NCI-H526 treated with DMSO at 0.1 percent for 48 hours (cell line): ENCODE data around the gene PRLR.
"Not testable (repeated sequence)": the region's sequence is repeated elsewhere in the genome, so short reads cannot be mapped to it uniquely, and the experiment has no call there.

Experiments
- DNase-seq: peaks from one replicate; lab custom pipeline; 2025; lab: John Stamatoyannopoulos, UW

The PRLR gene

DNA sequence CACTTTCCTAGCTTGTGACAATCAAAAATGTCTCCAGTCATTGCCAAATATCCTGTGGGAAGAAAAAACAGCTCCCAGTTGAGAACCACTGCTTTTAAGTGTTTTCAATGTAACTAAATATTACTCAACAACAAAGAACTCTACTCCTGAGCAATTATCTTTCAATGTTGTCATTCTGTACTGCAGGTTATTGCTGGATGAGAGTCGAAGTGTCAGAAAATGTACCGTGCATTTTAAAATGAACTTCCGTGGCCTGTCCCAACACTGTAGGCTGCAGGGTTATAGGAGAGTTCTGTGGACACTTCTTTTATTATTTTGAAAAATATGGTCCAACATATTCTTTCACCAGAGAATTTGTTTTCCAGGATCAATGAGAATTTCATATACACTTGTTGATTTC is 147.8 kb downstream of the PRLR start:
- no peak for DNase-seq

DNA sequence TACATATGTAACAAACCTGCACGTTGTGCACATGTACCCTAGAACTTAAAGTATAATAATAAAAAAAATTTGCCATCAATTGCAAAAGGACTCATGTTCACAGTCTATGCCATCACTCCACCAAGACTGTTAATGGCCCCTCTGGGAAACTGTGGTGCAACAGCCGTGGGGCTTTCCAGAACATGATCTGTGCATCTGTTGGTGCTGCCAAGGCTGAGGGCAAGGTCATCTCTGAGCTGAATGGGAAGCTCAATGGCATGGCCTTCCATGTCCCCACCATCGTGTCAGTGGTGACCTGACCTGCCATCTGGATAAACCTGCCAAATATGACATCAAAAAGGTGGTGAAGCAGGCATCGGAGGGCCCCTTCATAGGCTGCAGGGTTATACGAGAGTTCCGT is 149.2 kb downstream of the PRLR start:
- no peak for DNase-seq

DNA sequence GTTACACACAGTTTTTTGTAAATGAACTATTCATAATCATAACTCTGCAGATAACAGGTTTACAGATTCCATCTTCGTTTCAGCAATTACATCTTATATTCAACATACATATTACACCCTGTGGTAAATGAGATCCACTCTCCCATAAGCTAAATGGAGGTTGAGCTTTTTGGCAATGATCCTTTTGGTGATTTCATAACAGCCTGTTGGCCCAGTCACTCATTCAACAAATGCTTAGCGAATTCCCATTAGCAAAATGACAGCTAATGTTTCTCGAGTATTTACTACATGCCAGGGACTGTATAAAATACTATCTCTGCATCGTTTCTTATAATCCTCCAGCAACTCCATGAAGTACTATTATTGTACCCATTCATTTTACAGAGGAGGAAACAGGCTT is 157.1 kb downstream of the PRLR start:
- DNase-seq: no peak

DNA sequence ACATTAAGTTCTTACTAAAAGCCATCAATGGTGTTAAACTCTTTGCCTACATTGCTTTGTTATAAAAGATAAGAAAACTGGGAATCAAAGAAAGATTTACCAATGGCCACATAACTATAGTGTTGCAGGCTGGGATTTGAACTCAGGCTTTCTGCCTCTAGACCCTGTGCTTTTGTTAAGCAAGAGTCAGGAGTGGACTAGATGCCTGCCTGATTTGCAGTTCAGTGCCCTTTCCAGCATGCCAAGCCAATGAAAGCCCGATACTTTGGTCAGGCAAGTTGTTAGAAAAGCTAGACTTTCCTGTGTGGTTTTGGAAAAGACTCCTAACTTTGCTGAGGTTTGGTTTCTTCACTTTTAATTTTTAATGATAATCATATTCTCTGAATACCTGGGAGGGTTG is 161.1 kb downstream of the PRLR start:
- no peak for DNase-seq

DNA sequence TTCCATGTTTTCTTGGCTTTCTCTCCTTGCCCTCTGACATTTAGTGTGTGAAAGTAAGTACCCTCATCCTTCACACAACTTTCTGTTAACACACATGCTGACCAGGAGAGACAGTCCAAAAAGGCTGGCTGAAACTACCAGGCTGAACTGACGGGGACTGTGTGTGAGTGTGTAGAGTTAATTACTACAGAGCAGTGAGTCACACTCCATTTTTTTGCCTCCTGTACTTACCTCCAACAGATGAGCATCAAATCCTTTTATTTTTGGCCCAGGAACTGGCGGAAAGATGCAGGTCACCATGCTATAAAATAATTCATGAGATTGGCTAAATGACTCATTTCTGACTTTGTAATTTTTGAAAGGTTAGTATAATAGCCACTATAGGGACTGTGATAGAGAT is 162.3 kb downstream of the PRLR start:
- no peak for DNase-seq

DNA sequence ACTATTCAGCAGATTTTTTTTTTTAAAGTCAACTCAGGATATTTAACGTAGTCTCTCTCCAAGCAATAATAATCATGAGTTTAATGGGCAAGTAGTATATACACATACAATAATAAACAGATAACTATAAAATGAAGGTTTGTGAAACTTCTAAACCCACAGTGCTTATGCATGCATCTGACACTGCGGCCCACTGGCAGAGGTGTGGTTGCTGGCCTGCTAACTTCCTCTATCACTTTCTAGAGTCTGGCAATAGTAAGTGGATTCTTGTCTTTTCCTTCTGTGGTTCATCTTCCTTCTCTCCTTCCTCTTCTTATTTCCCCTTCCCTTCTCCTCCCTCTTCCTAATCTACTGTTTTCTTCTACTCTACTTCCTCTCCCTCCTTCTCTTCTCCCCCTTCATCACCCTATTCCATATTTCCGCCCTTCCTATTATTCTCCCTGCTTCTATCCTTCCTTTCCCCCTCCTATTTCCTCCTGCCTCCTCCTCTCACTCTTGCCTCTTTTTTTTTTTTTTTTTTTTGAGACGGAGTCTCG is 164.0 kb downstream of the PRLR start:
- DNase-seq: no peak

DNA sequence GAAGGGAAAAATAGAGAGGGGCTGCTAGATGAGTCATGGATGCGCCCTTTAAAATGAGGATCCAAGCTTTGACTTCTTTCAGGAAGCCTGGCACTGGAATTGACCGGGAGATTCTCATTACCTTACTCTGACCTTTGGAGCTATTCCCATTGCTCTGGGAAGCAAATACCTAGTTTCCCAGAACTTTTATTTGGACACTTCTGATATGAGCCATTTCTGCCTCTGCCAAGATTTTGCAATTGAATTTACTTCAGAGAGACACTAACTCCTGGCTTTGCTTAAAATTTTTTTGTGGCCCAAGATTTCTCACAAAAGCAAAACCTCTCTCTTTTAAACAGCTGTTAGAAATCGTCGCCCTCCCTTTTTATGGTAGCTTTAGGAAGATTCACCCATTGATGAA is 166.9 kb downstream of the PRLR start:
- DNase-seq: no peak

DNA sequence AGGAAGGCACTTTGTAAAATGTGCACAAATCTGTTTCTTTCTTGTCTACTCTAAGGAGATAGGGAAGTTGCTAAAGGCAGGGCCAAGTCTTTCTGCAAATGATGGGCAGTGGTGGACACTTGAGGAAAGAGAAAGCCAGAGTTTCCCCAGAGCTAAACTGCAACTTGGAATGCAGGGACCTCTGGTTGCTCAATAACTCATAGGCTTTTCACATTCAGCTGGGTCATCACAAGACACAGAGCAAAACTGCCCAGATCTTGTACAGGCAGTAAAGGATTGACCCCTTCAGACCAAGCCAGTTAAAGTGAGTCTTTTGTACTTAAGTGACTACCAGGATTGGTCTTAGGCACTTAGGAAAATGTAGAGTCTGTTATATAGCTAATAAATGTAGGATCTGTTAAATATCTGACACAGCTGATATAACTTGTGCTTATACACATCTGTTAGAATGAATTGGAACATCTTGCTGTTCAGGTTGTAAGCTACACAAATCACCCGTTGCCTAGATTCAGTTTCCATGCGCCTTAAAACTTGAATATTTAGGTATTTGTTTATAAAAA is 169.0 kb downstream of the PRLR start:
- no peak for DNase-seq

DNA sequence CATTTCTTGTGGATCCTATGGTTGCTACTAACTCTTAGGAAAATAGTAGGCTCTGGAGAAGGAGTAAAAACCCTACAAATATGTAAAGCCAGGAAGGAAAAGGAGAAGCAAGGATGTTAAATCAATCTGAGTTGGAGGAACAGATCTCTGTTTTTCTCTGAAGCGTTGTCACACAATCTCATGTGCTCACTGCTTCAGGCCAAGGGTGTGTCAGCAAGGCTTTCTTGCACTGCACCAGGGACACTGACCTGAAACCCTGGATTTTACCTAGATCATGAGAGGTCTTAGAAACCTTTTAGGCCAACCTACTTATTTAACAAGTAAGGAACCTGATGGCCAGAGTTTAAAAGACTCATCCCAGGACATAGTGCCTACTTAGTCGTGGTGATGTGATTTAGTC is 170.1 kb downstream of the PRLR start:
- no peak for DNase-seq

DNA sequence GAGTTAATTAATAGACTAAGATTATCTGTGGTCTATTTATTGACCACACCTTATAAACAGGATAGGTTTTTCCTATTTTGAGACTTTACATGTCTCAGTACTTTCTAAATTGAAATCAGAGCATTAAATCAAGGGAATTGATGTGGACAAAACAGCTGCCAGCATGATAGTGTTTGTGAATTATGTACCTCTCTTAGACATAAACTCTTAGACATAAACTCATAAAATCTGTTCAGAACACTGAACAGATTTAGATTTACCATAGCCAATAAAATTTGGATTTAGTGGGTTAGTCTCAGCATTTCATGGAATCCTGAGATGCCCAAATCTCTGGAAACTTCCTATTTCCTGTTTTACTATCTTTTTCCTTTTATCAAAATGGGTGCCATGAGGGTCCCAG is 171.0 kb downstream of the PRLR start:
- no peak for DNase-seq

DNA sequence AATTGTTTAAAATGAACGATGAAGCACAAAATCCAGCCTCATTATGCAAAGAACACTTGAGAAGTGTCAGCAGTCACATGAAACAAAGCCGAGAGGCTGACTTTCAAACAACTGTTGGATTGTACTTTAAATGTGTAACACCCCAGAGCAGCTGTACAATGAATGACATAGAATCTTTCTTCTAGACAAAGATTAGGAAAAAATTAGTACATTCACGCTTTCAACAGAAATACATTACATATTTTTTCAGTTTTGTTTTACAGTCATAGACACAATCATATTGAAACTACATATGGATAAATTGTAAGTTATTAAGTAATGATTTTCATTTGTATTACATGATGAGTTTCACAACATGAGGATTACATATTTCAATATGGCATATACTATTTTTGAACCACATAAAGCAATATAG is 171.9 kb downstream of the PRLR start:
- no peak for DNase-seq

DNA sequence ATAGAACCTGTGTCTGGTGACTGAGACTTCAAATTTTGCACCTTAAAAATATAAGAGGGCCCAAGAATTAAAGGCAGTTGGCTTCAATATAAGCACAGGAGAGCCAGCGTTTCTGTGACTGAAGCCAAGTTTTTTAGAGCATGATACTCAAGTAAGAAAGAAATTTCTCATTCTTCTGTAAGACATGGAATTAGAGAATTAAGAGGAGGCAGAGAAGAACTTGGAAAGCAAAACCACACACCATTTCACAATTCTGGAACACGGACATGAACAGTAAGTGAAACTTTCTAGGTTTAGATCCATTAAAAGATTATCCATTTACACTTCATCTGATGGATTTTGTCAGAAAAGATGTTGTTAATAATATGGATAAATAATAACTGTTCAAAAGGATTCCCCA is 173.6 kb downstream of the PRLR start:
- DNase-seq: no peak

DNA sequence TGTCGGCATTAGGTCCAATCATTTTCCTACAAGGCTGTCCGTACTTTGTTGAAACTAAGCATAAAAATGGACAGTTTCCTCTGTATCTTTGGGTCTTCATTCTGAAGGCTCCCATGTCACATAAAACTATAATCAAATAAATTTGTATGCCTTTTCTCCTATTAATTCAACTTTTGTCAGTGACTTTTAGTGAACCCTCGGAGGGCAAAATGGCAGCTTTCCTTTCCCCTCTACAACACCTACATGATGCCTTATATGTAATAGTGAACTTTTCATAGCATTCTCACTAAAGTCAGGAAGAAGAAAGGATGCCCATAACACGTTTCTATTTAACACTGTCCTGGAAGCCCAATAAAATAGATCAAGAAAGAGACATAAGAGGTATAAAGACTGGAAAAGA is 177.4 kb downstream of the PRLR start:
- DNase-seq: no peak

DNA sequence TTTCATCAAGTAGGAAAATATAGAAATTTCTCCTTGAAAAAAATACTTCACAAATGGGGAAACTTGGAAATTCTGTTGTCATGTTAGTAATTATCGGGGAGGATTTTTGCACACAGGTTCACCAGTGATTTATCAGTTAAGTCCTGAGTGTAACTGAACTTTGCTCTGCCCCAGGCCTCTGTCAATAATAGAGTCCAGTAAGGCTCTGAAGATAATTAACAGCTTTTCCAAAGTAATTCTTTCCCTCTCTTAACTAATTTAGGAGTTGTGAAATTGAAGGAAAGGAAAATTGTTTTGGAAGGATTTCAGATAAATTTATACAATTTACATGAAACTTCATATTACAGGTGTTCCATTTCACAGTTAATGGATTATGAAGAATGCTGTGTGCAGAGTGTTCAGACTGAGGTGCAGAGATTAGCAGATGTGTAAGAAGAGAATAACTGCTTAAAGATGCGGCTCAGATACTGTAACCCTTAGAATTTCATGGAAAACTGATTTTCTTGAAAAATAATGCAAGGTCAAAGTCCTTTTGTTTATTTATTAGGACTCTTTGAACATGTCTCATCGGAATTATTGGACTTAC is 179.7 kb downstream of the PRLR start:
- no peak for DNase-seq

DNA sequence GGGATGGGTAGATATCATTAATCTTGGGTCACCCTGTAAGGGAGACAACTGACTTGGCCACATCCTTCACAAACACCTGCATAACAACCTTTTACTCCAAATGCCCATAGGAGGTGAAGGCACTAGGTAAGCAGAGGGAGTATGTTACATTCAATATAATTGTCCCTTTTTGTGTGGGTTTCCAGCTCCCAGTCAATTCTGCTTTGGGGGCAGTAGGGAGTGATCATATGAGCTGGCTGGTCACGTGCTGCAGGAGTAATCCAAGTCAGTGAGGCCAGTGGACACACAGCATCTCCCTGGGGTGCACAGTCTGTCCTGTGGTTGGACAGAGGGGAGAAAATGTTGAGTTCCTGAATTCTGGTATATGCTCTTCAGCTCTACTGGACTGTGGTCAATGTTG is 181.4 kb downstream of the PRLR start:
- DNase-seq: no peak

DNA sequence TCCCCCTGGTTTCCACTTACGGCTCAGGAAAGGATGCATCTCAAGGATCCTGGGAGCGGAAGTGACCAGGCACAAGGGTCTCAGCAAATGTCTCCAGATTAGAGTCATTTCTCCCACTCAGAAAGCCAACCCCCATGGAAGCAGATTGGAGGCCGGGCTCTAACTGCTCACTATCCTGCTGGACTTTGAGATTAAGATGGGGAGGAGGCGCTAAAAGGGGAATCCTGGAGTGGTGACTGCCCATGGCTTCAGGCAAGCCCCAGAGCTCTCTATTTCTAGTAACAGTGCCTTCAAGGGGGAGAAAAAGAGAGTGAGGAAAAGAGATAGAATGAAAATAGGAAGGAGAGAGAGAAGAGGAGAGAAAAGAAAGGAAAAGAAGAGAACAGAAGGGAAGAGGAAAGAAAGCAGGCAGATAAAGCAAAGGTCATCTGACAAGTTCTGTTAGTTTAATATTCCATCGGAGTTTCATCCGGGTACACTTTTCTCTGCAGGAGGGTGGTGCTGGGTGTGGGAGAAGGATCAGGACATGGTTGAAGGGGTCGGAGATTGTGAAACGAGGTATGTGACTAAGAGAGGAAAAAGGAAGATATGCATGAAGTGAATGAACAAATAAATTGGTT is 182.4 kb downstream of the PRLR start, which contains the start of gene AGXT2:
AGXT2 (minus strand) TSS at position 165 of the 620 bp plus-strand sequence; CDS start at position 108, 57 bp downstream.
- DNase-seq: no peak

DNA sequence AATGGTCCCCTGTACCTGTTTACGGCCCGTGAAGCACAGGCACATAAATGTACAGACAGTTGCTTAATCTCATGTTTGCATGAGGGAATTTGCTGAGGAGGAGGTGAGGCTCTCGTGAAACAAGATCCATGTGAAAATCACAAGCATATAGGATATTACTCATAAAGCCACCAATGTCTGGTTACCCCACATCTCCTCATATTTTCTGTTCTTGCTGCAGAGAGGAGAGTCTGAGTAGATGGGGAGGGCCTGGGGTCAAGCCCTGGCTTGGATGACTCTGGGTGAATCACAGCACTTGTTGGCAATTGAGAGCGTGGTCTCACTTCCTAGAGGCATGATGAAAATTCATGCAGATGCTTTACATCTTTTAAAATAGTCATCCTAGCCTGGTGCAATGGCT is 183.5 kb downstream of the PRLR start:
- DNase-seq: no peak

DNA sequence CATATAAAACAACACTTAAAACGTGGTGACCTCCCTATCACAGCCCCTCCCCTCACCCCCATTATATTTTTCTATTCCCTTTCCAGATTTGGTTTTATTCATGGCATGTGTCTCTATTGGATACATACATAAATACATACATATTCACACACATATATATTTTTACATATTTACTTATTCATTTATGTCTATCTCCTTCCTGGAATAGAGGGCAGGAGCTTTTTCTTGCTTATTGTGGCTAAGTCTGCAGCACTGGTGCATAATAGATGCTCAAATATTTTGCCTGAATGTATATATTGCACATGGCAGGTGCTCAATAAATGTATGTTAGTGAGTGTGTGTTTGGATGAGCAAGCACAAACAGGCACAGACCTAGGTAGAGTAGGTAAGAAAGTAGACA is 185.0 kb downstream of the PRLR start:
- DNase-seq: no peak

DNA sequence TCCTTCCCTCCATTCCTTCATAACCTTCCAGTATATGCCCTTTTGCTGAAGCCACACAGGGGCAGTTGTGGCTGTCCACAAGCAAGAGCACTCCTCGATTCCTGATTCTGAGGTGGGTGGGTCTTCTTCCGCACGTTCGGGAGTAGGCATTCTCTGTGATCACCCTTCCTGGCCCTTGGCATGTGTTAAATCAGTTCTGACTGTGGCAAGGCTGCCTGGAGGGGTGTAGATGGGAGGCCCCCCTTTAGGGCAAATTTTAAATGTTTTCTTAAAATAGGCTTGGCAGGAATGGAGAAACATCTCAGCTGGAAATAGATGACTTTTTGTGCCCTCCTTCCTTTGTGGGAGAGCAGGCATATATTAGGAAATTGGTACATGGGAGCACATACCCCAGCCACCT is 185.6 kb downstream of the PRLR start:
- no peak for DNase-seq

DNA sequence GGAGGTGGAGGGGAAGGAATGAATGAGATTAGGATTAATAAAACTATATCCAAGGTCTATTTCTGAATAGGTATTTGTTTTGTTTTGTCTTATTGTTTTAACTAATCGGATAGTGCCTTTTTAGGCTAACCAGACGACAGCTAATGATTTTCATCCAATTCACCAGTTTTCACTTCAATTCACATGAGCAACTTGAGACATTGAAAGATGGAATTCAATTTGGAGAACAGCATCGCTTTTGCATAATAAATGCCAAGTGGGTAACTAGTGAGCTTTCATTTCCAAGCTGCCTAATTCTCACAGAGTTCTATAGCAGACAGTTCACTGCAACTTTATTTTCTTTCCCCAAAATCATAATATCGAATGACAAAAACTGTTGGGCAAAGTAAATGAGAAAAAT is 187.5 kb downstream of the PRLR start:
- no peak for DNase-seq

DNA sequence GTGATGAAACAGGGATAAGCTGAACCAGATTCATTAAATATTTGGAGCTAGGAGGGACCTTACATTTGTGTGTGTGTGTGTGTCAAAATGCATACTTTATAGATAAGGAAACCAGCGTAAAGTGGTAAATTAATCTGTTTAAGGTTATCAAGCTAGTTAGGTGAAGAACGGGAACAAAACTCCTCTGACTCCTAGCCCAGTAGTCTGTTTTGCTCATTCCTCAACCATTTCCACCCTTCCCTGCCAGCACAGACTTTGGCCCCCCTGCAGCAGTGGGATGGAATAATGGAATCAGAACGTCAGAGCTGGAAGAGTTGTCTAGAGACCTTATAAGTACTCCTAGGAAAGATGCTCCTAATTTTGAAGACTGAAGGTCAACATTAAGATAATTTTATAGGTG is 189.0 kb downstream of the PRLR start:
- no peak for DNase-seq

DNA sequence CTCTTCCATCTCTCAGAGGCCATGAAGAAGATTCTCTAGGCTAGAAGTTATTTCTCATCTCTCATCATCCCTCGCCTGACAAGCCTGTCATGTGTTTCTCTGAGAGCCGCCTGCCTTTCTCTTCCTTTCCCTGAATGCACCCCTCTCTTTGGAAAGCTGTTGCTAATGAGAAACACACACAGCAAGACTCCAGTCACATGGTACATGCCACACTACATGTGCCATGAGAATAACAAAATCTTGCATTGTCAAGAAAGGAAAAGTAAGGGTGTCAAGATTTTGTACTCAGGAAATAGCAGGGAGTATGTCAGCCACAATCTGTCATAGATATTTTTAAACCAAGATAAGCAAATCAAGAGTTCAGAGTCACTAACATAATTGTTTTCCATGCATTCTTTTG is 191.4 kb downstream of the PRLR start:
- no peak for DNase-seq

DNA sequence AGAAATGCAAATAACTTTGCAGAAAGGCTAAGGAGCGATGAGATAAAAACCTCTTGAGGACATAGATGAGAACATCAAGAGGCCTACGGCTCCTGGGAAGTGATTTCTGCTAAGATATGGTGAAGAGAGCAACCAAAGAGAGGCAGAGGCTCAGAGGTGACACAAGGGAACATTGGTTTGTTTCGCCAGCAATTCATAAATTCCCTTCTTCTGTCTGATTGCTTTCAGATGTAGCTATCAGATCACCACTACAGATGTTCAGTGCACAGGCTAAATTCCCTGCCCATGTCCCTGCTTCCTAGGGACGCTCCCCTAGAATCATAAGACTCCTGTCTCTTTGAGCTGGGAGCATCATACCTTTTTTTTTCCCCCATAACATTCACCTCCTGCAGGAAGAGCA is 193.8 kb downstream of the PRLR start:
- no peak for DNase-seq

DNA sequence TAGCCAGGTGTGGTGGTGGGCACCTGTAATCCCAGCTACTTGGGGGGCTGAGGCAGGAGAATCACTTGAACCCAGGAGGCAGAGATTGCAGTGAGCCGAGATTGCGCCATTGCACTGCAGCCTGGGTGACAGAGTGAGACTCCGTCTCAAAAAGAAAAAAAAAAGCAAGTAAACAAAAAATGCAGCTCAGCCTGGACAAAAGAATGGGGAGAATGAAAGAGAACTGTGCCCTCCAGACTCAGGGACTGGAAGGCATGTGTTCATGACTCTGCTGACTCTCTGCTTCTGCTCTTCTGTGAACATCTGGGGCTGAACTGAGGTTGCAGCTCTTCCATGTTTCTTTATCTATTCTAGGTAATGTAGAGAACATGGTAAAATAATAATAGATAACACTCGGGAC is 194.4 kb downstream of the PRLR start:
- DNase-seq: not testable (repeated sequence)
